Stomach (tissue), 4 donors: ENCODE measurements around the gene FDXR.

ENCODE experiments used
- POLR2A ChIP-seq, 4 donors: fragments of 450-650 bp; IDR thresholded peaks; one replicate each; pipeline ENCODE4 v1.6.1; 2016; ENCODE audit warnings: antibody characterized with exemption in 4 of 4, control low read depth in 2 of 4, mild to moderate bottlenecking in 1 of 4, moderate library complexity in 1 of 4
- TF ChIP-seq, protein P1 (sequence below), 7 experiments: fragments of 450-650 bp in 4 of 7; fragments of 200-600 bp in 3 of 7; sonication (generic) in 3 of 7; IDR thresholded peaks; one replicate each; pipeline ENCODE4 v1.5.1; 2016 to 2019; ENCODE audit warnings: antibody characterized with exemption in 7 of 7, control low read depth in 2 of 7, mild to moderate bottlenecking in 1 of 7

DNA sequence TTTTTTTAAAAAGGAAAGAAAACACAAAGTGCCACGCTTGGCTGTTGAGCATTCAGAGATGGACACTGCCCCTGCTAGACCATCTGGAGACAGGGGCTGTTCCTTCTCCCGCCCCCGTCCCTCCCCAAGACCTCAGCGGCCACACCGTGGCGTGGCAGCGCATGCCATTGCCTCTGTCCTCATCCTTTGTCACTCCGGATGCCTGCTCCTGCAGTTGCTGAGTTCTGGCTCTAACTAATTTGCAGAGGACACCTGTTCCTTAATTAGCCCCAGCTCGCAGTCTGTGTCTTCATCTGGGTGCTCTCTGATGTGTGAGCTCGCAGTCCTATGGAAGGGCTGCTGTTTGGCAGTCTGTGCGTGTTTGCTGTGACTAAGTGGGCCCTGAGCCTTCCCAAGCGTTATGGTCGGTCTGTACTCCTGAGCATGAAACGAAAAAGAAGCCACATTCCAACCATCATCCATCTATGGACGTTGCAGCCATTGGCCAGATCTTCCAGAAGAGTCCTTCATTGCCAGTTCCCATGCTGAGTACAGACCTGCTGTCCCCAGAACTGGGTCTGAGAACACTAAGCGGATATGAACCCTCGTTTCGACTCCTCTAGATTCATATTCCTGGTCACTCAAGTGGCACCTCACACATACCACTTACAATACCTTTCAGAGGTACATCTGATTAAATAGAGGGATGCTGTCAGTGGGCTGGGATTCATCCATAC is 55.7 kb downstream of the FDXR start:
- TF ChIP-seq, protein P1, sequence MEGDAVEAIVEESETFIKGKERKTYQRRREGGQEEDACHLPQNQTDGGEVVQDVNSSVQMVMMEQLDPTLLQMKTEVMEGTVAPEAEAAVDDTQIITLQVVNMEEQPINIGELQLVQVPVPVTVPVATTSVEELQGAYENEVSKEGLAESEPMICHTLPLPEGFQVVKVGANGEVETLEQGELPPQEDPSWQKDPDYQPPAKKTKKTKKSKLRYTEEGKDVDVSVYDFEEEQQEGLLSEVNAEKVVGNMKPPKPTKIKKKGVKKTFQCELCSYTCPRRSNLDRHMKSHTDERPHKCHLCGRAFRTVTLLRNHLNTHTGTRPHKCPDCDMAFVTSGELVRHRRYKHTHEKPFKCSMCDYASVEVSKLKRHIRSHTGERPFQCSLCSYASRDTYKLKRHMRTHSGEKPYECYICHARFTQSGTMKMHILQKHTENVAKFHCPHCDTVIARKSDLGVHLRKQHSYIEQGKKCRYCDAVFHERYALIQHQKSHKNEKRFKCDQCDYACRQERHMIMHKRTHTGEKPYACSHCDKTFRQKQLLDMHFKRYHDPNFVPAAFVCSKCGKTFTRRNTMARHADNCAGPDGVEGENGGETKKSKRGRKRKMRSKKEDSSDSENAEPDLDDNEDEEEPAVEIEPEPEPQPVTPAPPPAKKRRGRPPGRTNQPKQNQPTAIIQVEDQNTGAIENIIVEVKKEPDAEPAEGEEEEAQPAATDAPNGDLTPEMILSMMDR (IDR thresholded peaks at IDR 0.05): no peak
- no peak for TF ChIP-seq POLR2A (IDR thresholded peaks at IDR 0.05)
